SIG-M5 (cell line): ENCODE data around the gene CEBPB.
A peak's percentile ranks its signal among the peaks of the same experiment; 100 is the strongest.
"Not testable (repeated sequence)": the region's sequence is repeated elsewhere in the genome, so short reads cannot be mapped to it uniquely, and the experiment has no call there.

Source experiments
- DNase-seq: peaks from one replicate; lab custom pipeline; 2025; lab: John Stamatoyannopoulos, UW

Gene CEBPB

GRCh38 chr20:50169329-50169823 is 21.3 kb upstream of the CEBPB start:
- DNase-seq = no peak

GRCh38 chr20:50170549-50171220 is 19.9 kb upstream of the CEBPB start:
- no peak for DNase-seq

GRCh38 chr20:50172347-50173013 is 18.1 kb upstream of the CEBPB start:
- no peak for DNase-seq

- no peak for DNase-seq
These were observed 16.2 kb upstream of the CEBPB start for GRCh38 chr20:50174456-50174855.

GRCh38 chr20:50175938-50176933 is 14.4 kb upstream of the CEBPB start:
- DNase-seq = no peak

- not testable (repeated sequence) for DNase-seq
These were observed 12.0 kb upstream of the CEBPB start for GRCh38 chr20:50178672-50179071.

GRCh38 chr20:50181344-50181743 is 9.3 kb upstream of the CEBPB start:
- no peak for DNase-seq

GRCh38 chr20:50182346-50182745 is 8.3 kb upstream of the CEBPB start:
- DNase-seq = no peak

GRCh38 chr20:50185426-50185825 is 5.2 kb upstream of the CEBPB start:
- DNase-seq = no peak

GRCh38 chr20:50186151-50186885 is 4.3 kb upstream of the CEBPB start:
- DNase-seq = no peak

- DNase-seq = no peak
These were observed 3.6 kb upstream of the CEBPB start for GRCh38 chr20:50186987-50187402.

GRCh38 chr20:50187403-50188051 is 3.1 kb upstream of the CEBPB start:
- DNase-seq = no peak

- DNase-seq = no peak
These were observed 2.3 kb upstream of the CEBPB start for GRCh38 chr20:50188287-50188688.

GRCh38 chr20:50188879-50189680 is 1.6 kb upstream of the CEBPB start:
- no peak for DNase-seq

GRCh38 chr20:50189681-50190250 is 864 bp upstream of the CEBPB start:
- DNase-seq = no peak

GRCh38 chr20:50191065-50191543 is 474 bp downstream of the CEBPB start:
- no peak for DNase-seq

- DNase-seq = no peak
These were observed 1.1 kb downstream of the CEBPB start for GRCh38 chr20:50191544-50192363.

GRCh38 chr20:50192364-50193198 is 2.0 kb downstream of the CEBPB start:
- peak; percentile 75 for DNase-seq
